GM18519 (cell line): Measurements from ENCODE around the gene NFIC.
"Not testable (repeated sequence)": the region's sequence is repeated elsewhere in the genome, so short reads cannot be mapped to it uniquely, and the experiment has no call there.

Source experiments
- ATAC-seq: cut with Tn5 transposase; IDR thresholded peaks from one replicate; pipeline ENCODE4 v1.9.1; 2021; ENCODE audit warnings: mild to moderate bottlenecking, moderate library complexity; ENCODE audit not compliant: unreplicated experiment, low FRiP score

NFIC gene

DNA sequence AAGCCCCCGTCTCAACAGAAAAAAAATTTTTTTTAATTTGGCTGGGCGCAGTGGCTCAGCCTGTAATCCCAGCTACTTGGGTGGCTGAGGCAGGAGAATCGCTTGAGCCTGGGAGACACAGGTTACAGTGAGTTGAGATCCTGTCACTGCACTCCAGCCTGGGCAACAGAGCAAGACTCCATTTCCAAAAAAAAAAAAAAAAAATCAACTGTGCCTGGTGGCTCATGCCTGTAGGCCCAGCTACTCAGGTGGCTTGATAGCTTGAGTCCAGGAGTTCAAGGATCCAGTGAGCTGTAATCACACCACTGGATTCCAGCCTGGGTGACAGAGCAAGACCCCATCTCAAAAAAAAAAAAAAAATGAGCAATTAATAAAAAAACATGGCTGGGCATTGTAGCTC is 135.4 kb downstream of the NFIC start:
- no peak for ATAC-seq

DNA sequence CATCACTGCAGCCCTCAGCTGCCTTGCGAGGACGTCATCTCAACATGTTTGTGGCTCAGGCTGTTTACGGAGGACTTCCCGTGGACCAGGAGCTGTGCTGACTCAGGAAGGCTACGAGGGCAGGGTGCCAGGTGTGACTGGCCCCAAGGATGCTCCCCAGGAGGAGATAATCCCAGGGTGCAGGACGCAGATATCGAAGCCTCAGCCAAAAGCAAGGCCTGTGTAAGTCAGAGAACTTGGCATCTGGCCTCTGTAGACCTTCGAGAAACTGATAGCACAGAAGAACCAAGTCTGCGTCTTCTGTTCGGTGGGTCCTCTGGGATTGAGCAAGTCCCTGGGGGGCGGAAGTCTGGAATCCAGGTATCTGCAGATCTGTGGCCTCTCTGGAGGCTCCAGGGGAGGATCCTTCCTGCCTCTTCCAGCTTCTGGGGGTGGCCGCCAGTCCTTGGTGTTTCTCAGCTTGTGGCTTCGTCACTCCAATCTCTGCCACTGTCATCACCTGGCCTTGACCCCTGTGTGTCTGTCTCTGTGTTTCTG is 136.7 kb downstream of the NFIC start:
- ATAC-seq: no peak

DNA sequence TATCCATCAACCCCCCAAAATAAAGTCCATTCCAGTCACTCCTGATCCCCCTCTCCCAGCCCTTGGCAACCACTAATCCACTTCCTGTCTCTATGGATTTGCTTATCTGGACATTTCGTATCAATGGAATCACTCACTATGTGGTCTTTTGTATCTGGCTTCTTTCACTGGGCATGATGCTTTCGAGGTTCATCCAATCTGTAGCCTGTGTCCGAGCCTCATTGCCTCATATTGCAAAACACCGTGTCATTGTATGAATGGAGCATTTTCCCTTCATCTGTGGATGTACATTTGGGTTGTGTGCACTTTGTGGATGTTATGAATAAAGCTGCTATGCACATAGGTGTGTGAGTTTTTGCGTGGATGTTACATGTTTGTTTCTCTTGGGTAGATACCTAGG is 138.4 kb downstream of the NFIC start:
- no peak for ATAC-seq

DNA sequence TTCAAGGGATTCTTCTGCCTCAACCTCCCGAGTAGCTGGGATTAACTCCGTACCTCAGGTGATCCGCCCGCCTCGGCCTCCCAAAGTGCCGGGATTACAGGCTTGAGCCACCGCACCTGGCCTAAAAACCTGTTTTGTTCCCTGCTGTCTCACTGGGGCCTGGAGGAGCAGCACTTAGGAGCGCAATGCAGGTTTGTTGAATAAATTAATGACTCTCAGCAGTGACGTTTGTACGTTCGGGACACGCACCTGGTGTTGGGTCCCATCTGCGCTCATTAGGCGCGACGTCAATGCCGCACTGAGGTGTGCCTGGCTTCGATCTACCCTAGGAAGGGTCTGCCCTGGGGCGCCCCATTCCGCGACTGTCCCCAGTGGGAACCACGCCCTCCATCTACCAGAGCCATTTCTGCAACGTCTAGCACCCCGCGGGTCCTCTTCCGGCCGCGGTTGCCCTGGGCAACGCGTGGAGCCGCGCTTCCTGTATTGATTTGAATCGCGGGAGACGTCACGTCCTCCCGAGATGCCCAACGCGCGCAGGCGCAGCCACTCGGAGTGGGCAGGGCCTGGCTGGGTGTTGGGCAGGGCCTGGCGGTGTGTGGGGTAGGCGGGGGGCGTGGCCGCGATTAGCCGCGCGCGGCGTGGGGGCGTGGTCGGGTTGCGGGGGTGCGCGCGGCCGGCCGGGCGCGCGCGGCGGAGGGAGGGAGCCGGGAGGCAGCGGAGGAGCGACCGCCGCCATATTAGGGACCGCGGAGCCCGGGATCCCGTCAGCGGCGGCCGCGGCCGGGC is 139.4 kb downstream of the NFIC start, which contains the start of gene FZR1:
TSS of gene FZR1 (plus strand) at position 714 of the 786 bp plus-strand sequence. CDS start 16,679 bp downstream, outside the sequence.
- ATAC-seq: peak; percentile 83

DNA sequence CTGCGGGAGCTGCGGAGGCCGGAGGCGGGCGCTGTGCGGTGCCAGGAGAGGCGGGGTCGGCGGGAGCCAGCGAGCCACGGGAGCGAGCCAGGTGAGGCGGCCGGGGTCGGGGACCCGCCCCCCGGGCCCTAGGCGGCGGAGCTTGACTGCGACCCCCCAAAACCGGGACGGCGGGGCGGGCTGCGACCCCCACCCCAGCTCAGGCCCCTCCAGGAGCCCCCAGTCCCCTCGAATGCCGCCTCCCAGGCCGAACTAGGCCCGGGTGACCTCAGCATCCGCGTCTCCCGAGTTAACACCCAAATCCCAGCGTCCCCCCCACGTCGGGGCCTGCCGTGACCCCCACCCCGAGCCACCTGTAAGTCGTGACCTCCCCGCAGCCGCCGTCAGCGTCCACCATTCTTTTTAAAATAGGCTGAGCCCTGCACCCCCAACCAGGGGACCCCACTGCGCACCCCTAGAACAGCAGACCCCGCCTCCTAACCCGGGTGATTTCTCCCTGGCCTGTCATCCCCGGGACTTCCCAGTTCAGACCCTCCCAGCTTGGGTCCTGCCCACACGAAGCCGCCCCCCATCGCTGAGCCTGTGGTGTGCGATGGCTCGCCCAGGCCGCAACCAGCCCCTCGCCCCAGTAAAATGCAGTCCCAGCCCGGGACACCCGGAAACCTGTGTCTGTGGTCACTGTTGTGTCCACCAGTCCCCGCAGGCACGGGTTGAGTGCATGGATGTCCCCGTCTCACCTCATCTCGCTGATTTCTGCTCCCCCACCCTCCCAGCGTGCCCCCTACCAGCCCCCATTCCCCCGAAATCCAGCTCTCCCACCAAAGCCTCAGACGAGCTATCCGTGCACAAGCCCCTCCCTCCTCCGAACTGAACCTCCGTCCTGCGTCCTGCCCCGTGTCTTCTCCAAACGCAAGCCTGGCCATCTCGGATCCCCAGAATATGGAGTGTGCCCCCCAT is 140.3 kb downstream of the NFIC start:
- ATAC-seq: peak; percentile 27

DNA sequence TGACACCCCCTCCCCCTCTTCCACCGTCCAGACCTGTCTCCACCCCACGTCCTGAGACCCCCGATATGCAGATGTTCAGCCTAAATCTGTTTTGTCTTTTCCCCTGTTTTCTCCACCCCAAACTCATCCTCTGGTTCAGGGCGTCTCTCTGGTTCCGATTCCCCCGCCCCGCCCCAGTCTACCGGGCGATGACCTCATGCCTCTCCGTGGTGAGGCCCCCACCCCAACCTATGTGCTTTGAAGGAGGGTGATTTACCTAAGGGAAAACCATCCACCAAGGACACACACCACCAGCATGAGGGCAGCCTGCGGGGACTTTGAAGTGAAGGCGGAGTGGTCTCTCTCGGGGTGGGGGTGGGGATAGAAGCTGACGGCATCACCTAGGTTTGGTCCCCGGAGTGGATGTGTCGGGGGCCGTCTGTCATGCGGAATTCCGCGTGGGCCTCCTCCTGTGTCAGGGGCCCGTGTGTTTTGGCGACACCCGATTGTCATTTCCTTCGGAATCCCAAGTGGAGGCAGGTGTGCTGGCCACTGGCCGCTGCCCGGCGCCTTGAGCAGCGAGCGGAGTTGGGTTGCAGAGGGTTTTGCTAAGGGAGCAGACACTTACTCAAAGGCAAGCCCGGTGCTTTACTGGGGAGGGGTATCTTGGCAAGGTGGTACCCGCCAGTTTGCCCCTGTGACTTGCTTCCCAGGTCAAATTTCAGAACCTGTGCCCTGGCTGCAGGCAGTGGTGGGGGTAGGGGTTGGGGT is 141.2 kb downstream of the NFIC start:
- ATAC-seq: no peak

DNA sequence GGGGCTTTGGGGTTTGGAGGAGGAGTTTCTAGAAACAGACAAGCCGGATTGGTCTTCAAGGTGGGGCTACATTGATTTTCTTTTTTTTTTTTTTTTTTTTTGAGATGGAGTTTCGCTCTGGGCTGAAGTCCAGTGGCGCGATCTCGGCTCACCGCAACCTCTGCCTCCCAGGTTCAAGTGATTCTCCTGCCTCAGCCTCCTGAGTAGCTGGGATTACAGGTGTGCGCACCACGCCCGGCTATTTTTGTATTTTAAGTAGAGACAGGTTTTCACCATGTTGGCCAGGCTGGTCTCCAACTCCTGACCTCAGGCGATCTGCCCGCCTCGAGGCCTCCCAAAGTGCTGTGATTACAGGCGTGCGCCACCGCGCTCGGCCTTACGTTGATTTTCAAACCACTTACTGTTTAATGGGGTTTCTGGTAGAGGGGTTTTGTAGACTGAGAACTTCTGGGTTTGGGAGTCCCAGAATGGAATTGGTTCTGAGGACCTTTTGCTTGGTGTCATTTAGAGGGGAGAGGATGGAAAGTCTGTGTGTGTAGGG is 141.8 kb downstream of the NFIC start:
- ATAC-seq: not testable (repeated sequence)

DNA sequence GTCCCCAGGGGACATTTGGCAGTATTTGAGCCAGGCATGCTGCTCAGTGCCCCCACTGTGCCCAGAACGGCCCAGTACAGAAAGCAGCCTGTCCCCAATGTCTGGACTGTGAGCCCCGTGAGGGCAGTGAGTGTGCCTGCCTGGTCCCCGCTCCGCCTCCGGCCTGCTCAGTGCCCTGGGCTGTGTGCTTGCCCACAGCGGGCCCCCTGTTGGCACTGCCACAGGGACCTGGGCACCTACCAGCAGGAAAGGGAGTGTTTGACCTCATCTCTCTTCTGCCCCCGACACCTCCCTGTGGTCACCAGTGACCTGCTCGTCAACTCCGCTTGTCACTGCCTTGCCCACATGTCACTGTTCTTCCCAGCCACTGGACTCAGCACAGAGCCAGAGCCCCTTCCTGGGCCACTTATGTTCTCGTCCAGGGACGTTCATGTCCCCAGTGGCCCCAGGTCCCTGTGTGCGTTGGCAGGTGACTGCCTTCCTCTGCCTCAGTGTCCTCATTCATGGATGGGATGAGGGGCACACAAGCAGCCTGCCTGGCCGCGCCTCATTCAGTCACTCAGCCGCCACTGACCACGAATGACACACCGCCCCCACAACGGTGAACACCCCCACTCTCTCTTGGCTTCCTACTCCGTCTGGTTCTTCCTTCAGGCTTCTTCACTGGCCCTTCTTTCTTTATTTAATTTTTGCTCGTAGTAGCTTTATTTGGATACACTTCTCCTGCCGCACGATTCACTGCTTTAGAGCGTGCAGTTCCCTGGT is 142.6 kb downstream of the NFIC start:
- ATAC-seq: no peak

DNA sequence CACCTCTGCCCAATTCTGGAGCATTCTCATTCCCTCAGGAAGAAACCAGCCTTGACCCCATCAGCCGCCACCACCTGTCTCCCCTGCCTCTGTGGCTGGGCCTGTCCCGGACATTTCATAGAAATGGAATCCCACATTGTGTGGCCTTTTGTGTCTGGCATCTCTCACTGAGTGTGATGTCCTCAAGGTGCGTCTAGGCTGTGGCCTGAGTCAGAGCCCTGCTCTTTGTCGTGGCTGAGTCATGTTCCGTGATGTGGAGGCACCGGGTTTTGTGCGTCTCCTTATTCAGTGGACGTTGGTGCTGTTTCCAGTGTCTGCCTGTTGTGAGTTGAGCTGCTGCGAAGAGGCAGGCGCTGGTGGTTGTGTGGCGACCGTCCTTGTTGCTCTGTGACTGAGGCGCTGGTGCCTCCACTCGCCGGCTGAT is 143.2 kb downstream of the NFIC start:
- ATAC-seq: no peak

DNA sequence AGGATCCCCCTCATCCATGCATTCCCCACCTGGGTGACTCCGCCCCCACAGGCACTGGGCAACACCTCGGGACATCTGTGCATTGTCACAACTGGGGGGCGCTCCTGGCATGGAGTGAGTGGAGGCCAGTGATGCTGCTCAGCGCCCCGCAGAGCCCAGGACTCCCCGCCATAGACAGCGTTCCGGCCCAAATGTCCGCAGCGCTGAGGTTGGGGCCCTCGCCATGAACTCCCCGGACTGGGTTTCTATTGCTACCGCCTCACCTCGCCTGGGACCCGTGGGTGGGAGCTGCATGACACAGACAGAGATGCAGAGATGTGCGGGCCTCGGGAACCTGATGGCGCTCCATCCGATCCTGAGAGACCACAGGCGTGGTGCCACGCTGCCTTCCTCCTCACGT is 144.3 kb downstream of the NFIC start:
- no peak for ATAC-seq

DNA sequence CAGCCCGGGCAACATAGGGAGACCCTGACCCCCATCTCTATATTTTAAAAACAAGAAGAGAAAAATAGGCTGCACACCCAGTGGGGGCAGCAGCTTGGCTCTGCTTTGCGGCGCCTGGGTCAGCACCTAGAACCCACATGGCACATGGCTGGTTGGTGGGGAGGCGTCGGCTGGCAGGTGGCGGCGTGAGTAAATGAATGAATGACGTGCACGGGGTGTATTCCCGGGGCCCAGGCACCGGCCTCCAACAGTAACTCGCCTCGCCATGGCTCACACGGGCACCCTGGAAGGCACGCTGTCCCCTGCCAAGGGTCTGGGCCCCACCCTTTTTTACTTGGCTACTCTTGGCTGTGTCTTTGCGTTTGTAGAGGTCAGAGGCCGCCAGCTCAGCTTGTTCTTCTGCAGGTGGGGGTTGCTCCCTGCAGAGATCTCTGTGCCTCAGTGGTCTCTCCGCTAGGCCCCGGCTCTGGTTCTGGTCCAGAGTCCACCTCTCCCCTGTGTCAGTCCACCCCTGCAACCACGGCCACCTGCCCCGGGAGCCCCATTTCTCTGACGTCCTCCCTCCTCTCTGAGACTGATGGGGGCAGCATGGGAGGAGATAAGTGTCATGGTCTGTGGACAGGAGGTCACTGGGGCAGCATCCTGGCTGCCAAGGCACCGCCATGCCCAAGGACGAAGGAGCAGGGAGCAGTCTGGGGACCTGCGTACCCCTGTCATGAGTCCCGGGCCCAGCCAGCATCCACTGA is 145.3 kb downstream of the NFIC start:
- no peak for ATAC-seq

DNA sequence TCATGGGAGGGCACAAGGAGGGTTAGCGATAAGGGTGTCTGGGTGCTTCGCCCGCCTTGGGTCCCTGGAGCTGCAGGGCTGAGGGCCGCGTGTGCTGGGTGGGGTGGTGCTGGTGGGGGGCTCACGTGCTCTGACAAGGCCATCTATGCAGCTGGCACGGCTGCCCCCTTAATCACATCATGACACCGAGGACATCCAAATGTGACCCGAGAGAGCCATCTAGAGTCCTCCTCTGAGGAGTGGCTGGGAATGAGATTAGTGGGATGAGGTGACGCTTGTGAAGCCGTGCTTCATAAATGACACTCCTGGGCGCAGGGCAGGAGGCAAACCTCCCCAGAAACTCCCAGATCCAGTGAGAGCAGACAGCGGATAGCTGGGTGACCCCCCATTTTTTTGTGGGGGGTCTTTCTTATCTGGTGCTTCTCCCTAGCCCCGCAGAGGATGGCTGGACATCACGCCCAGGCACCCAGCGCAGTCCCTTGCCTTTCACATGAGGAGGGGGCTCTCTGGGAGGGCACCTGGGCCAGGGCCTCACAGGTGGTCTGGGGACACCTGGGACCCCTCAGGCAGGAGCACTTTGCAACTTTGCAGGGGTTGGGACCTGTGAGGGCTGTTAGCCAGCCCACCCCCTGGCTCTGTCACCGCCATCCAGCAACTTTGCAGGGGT is 146.3 kb downstream of the NFIC start:
- ATAC-seq: no peak

DNA sequence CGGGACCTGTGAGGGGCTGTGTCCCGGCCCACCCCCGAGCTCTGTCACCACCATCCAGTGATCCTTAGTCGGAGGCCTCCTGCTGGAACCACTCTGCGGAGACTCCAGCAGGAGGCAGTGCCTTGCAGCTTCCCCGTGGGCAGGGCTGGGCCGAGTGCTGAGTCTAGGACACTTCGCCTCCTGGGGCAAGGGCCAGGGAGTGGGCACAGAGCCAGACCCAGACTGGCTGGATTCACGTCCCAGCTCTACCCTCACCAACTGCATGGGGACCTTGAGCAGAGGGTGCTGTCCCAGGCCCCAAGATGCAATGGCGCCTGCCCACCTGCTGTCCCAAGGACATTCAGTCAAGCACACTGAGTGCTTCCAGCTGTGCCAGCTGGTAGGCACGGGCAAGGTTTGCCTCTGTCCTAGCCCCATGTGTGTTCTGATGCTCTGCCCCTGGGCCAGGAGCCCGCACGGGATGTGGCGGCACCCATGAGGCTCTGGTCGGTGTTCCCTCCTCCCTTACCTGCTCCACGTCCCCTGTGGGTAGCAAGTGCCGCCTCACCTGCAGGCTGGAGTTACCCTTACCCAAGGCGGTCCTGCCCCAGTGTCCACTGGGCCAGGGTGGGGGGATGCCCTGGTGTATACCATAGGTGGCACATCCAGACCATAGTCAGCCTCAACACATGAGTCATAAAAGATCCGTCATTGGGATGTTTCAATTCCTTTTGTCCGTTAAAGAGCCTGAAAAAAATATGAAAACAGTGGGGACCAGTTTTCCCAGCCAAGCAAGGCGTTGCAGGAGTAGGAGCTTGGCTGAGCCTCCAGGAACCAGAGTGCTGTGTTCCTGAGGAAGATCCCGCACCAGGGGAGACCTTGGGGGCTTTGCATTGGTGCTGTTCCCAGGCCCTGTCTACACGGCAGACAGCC is 147.1 kb downstream of the NFIC start:
- no peak for ATAC-seq

DNA sequence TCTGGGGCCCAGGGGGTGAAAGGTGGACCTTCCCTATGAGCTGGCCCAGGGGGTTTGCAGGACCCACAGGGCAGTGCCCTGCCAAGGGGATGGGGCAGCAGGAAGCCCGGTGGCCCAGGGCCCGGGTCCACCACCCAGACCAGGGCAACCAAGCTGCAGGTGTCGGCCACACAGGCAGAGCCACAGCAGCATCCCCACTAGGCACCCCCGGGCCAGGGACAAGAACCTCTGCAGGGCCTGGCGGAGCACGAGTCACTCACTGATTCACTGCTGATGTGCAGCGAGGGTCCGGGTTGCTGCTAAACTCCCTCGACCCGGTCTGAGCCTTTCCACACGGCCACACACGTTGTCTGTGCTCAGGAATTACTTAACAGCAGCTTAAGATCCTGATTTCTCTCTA is 148.5 kb downstream of the NFIC start:
- ATAC-seq: no peak

DNA sequence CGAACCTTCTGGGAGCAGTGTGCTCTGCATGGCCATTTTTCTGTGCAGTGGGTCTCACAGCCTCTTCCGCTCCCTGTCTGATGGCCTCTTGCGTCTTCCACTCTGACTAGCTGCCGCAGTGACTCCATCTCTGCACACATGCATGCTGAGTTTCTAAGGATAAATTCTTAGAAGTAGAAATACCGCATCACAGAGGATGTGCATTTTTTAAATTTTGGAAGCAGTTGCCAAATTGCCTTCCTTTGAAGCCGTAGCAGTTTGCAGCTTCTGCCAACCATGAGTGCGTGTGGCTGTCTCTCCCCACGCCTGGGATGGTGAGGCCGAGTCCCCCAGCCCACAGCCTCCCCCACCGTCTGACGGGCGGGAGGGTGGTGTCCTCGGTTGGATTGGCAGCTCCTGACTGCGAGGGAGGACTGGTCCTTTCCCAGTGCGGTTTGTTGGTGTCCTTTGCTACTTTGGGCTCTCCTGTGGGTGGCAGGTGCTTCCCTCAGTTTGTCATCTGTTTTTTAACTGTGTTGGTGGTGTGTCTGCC is 149.6 kb downstream of the NFIC start:
- ATAC-seq: no peak

DNA sequence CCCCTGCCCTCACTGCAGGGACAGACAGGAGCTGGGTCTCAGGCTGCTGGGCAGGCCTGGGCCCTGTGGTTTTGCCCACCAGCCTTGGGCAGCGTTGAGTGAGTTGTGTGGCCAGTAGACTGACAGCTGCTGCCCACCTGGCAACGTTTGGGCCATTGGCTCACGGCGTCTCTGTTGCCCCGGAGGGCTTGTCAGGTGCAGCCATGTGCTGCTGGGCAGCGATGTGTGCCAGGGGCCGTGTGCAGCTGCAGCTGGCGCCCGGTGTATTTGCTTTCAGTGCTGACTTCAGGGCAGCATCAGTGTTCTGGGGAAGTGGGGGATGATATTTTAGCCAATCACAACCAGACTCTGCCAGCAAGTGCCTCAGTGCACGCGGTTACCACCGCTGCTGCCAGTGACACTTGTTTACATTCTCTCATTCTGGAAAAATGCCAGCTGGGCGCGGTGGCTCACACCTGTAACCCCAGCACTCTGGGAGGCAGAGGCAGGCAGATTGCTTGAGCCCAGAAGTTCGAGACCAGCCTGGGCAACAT is 150.4 kb downstream of the NFIC start:
- no peak for ATAC-seq

DNA sequence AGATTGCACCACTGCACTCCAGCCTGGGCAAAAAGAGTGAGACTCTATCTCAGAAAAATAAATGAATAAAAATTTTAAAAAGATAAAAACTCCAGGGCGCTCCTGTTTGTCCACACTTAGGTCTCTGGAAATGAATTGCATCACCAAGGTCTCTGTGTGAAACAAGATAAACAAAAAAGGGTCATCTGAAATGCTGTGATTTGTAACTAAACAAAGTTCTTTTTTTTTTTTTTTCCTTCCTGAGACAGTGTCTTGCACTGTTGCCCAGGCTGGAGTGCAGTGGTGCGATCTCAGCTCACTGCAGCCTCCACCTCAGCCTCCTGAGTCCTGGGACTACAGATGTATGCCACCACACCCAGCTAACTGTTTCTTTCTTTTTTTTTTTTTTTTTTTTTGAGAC is 151.3 kb downstream of the NFIC start:
- no peak for ATAC-seq
